Natural killer cell treated with Interleukin-12 subunit alpha and Interleukin-12 subunit beta and Interleukin-15 and Interleukin-18, amount 100 ng/mL, for 72 hours (primary cell): ENCODE results near the gene CCNB3. TPM values are rescaled to one million over a fixed set of nuclear protein-coding genes. Genes with fewer than 3 reads are reported as not detected.

ENCODE experiments used
- ATAC-seq, 2 donors: fragments of 150-1000 bp; cut with Tn5 transposase in 1 of 2; sonication (Bioruptor Pico), chemical (Tn5 transposase) in 1 of 2; 2 replicates each; pipeline ENCODE4 v1.10.0; 2021
- DNase-seq: peaks from one replicate; pipeline ENCODE4 v3.0.0; 2022; ENCODE audit warnings: low spot score
- H3K27ac Mint-ChIP-seq, 2 donors: 1 replicate in 1 of 2; 2 replicates in 1 of 2; pipeline ENCODE4 v1.8.0; 2022; ENCODE audit warnings: mixed read lengths in 2 of 2, mild to moderate bottlenecking in 1 of 2, moderate library complexity in 1 of 2
- H3K27me3 Mint-ChIP-seq, 2 donors: 1 replicate in 1 of 2; 2 replicates in 1 of 2; pipeline ENCODE4 v1.8.0; 2022; ENCODE audit warnings: mixed read lengths in 2 of 2
- H3K36me3 Mint-ChIP-seq: one replicate; pipeline ENCODE4 v1.8.0; 2022; ENCODE audit warnings: mixed read lengths
- H3K4me1 Mint-ChIP-seq, 2 donors: 1 replicate in 1 of 2; 2 replicates in 1 of 2; pipeline ENCODE4 v1.8.0; 2022; ENCODE audit warnings: low read depth in 2 of 2, mixed read lengths in 2 of 2, mild to moderate bottlenecking in 1 of 2
- H3K4me3 Mint-ChIP-seq: one replicate; pipeline ENCODE4 v1.8.0; 2022; ENCODE audit warnings: mixed read lengths
- H3K9me3 Mint-ChIP-seq: 2 replicates; pipeline ENCODE4 v1.8.0; 2022; ENCODE audit warnings: mixed read lengths
- total RNA-seq, 2 donors: library from RNA; stranded (reverse); gene quantifications; one replicate each; pipeline ENCODE4 v1.2.3, GENCODE V29; 2022

CCNB3 gene
- total RNA-seq = under 1 TPM; 0.22 to 0.74 TPM

- peak; percentile 95 to 97 for ATAC-seq
- no peaks in the 10 kb centered on the region for H3K36me3 Mint-ChIP-seq
- H3K27me3 Mint-ChIP-seq = peaks cover 0 to 8% of the 10 kb centered on the region in 2 donors
- H3K4me3 Mint-ChIP-seq = peak within 1 kb of the TSS; percentile 81
- H3K27ac Mint-ChIP-seq = peak within 1 kb of the TSS; percentile 86 to 93
- DNase-seq = peak; percentile 77
- peaks cover 12 to 13% of the 10 kb centered on the region in 2 donors for H3K4me1 Mint-ChIP-seq
- H3K9me3 Mint-ChIP-seq = no peaks in the 10 kb centered on the region
Measured at GRCh38 chrX:50204364-50204899, at the start of gene CCNB3. Gene CCNB3 (plus strand): TSS chrX:50204765. CDS start chrX:50285164, 80,399 bp downstream.

GRCh38 chrX:50157545-50158135 lies 46.9 kb upstream of the CCNB3 start:
- Mint-ChIP-seq H3K9me3 (no peaks in the 10 kb centered on the region), H3K4me3 (no peak overlapping the region), H3K4me1 (no peaks in the 10 kb centered on the region), H3K36me3 (no peaks in the 10 kb centered on the region), H3K27ac (no peak overlapping the region), H3K27me3 (peaks cover 0 to 14% of the 10 kb centered on the region in 2 donors)
- no peak for DNase-seq
- no peak for ATAC-seq

- DNase-seq (no peak), ATAC-seq (no peak)
- Mint-ChIP-seq H3K4me3 (no peak overlapping the region), H3K27me3 (peaks cover 0 to 11% of the 10 kb centered on the region in 2 donors), H3K9me3 (no peaks in the 10 kb centered on the region), H3K27ac (no peak overlapping the region), H3K4me1 (no peaks in the 10 kb centered on the region), H3K36me3 (no peaks in the 10 kb centered on the region)
Measured at GRCh38 chrX:50158593-50158992, 46.0 kb upstream of the CCNB3 start.

GRCh38 chrX:50161127-50161526 lies 43.4 kb upstream of the CCNB3 start:
- ATAC-seq = no peak
- Mint-ChIP-seq H3K36me3 (no peaks in the 10 kb centered on the region), H3K4me1 (no peaks in the 10 kb centered on the region)

GRCh38 chrX:50165727-50166126 lies 38.8 kb upstream of the CCNB3 start:
- H3K4me1 Mint-ChIP-seq = peaks cover 5 to 14% of the 10 kb centered on the region in 2 donors

More at GRCh38 chrX:50161127-50161526, 43.4 kb upstream of the CCNB3 start:
- no peak for DNase-seq
- H3K27me3 Mint-ChIP-seq = peaks cover 0 to 2% of the 10 kb centered on the region in 2 donors
- H3K4me3 Mint-ChIP-seq = no peak overlapping the region
- H3K27ac Mint-ChIP-seq = no peak overlapping the region
- H3K9me3 Mint-ChIP-seq = no peaks in the 10 kb centered on the region

GRCh38 chrX:50167366-50167765 lies 37.2 kb upstream of the CCNB3 start:
- Mint-ChIP-seq H3K9me3 (no peaks in the 10 kb centered on the region), H3K27ac (no peak overlapping the region), H3K36me3 (no peaks in the 10 kb centered on the region), H3K4me3 (no peak overlapping the region), H3K4me1 (peaks cover 5 to 14% of the 10 kb centered on the region in 2 donors), H3K27me3 (peaks cover 0 to 8% of the 10 kb centered on the region in 2 donors)
- no peak for ATAC-seq
- DNase-seq = no peak

More at GRCh38 chrX:50165727-50166126, 38.8 kb upstream of the CCNB3 start:
- no peaks in the 10 kb centered on the region for H3K36me3 Mint-ChIP-seq
- H3K27me3 Mint-ChIP-seq = peaks cover 0 to 4% of the 10 kb centered on the region in 2 donors
- ATAC-seq (no peak), DNase-seq (no peak)
- no peak overlapping the region for H3K27ac Mint-ChIP-seq
- H3K9me3 Mint-ChIP-seq = no peaks in the 10 kb centered on the region
- no peak overlapping the region for H3K4me3 Mint-ChIP-seq

GRCh38 chrX:50168241-50168687 lies 36.3 kb upstream of the CCNB3 start:
- Mint-ChIP-seq H3K36me3 (no peaks in the 10 kb centered on the region), H3K4me1 (peaks cover 5 to 14% of the 10 kb centered on the region in 2 donors), H3K27me3 (peaks cover 0 to 9% of the 10 kb centered on the region in 2 donors), H3K4me3 (peak overlapping the region; percentile 42), H3K9me3 (no peaks in the 10 kb centered on the region), H3K27ac (no peak overlapping the region)
- DNase-seq (no peak), ATAC-seq (no peak)

- no peaks in the 10 kb centered on the region for H3K9me3 Mint-ChIP-seq
- no peak for DNase-seq
- ATAC-seq = no peak
- no peaks in the 10 kb centered on the region for H3K36me3 Mint-ChIP-seq
- H3K27me3 Mint-ChIP-seq = peaks cover 0 to 12% of the 10 kb centered on the region in 2 donors
- H3K27ac Mint-ChIP-seq = no peak overlapping the region
- H3K4me1 Mint-ChIP-seq = peaks cover 5 to 14% of the 10 kb centered on the region in 2 donors
- no peak overlapping the region for H3K4me3 Mint-ChIP-seq
Measured at GRCh38 chrX:50169717-50170116, 34.8 kb upstream of the CCNB3 start.

GRCh38 chrX:50180073-50180940 lies 24.3 kb upstream of the CCNB3 start:
- DNase-seq (no peak), ATAC-seq (no peak)
- Mint-ChIP-seq H3K36me3 (no peaks in the 10 kb centered on the region), H3K4me3 (no peak overlapping the region), H3K27ac (no peak overlapping the region), H3K4me1 (peaks cover 0 to 4% of the 10 kb centered on the region in 2 donors), H3K9me3 (no peaks in the 10 kb centered on the region), H3K27me3 (peaks cover 8 to 16% of the 10 kb centered on the region in 2 donors)

GRCh38 chrX:50183891-50184290 lies 20.7 kb upstream of the CCNB3 start:
- Mint-ChIP-seq H3K9me3 (no peaks in the 10 kb centered on the region), H3K4me1 (peaks cover 0 to 4% of the 10 kb centered on the region in 2 donors), H3K4me3 (no peak overlapping the region), H3K27me3 (peaks cover 8 to 18% of the 10 kb centered on the region in 2 donors), H3K27ac (no peak overlapping the region), H3K36me3 (no peaks in the 10 kb centered on the region)
- ATAC-seq (no peak), DNase-seq (no peak)

GRCh38 chrX:50188859-50189600 lies 15.5 kb upstream of the CCNB3 start:
- peaks cover 0 to 24% of the 10 kb centered on the region in 2 donors for H3K27me3 Mint-ChIP-seq
- no peaks in the 10 kb centered on the region for H3K36me3 Mint-ChIP-seq
- no peaks in the 10 kb centered on the region for H3K9me3 Mint-ChIP-seq
- H3K27ac Mint-ChIP-seq = no peak overlapping the region
- no peak overlapping the region for H3K4me3 Mint-ChIP-seq
- ATAC-seq (no peak), DNase-seq (no peak)
- no peaks in the 10 kb centered on the region for H3K4me1 Mint-ChIP-seq

GRCh38 chrX:50198348-50198747 lies 6.2 kb upstream of the CCNB3 start:
- Mint-ChIP-seq H3K27me3 (peaks cover 7 to 28% of the 10 kb centered on the region in 2 donors), H3K27ac (no peak overlapping the region), H3K4me3 (no peak overlapping the region), H3K36me3 (no peaks in the 10 kb centered on the region), H3K9me3 (no peaks in the 10 kb centered on the region), H3K4me1 (peaks cover under 1 to 2% of the 10 kb centered on the region in 2 donors)
- DNase-seq = no peak
- no peak for ATAC-seq

- H3K9me3 Mint-ChIP-seq = no peaks in the 10 kb centered on the region
- no peak within 1 kb of the TSS for H3K27ac Mint-ChIP-seq
- DNase-seq = no peak
- no peak for ATAC-seq
- H3K36me3 Mint-ChIP-seq = no peaks in the 10 kb centered on the region
- H3K4me3 Mint-ChIP-seq = no peak within 1 kb of the TSS
- peaks cover 12 to 13% of the 10 kb centered on the region in 2 donors for H3K4me1 Mint-ChIP-seq
- H3K27me3 Mint-ChIP-seq = peaks cover 7 to 21% of the 10 kb centered on the region in 2 donors
Measured at GRCh38 chrX:50200907-50201306, 3.7 kb upstream of the CCNB3 start, which contains the start of gene AKAP4. Gene AKAP4 (minus strand): TSS chrX:50201007. CDS start chrX:50200889, 118 bp downstream.
